ENCODE data around the gene ILKAP.

DNA sequence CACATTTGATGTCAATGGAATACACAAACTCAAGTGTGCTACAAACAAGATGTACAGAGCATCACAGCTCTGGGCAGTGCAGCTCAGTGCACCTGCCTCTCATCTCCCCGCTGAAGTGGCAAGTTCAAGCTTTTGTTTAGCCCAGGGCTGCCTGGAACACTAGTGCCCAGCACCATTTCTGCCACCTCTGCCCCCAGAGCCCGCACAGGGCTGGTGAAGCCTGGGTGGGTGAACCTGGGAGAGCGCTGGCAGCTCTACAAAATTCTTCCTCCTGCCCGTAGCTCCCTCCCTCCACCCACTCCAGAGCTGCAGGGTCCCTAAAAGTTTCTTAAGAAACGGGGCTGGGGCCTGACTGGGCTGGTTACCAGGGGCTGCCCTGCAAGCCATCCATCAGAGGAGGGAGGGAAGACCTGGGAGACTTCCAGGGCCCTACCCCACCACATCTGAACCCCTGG is 34.8 kb upstream of the ILKAP start:
- TF ChIP-seq, protein P1, sequence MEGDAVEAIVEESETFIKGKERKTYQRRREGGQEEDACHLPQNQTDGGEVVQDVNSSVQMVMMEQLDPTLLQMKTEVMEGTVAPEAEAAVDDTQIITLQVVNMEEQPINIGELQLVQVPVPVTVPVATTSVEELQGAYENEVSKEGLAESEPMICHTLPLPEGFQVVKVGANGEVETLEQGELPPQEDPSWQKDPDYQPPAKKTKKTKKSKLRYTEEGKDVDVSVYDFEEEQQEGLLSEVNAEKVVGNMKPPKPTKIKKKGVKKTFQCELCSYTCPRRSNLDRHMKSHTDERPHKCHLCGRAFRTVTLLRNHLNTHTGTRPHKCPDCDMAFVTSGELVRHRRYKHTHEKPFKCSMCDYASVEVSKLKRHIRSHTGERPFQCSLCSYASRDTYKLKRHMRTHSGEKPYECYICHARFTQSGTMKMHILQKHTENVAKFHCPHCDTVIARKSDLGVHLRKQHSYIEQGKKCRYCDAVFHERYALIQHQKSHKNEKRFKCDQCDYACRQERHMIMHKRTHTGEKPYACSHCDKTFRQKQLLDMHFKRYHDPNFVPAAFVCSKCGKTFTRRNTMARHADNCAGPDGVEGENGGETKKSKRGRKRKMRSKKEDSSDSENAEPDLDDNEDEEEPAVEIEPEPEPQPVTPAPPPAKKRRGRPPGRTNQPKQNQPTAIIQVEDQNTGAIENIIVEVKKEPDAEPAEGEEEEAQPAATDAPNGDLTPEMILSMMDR (IDR thresholded peaks at IDR 0.05): no peak
- TF ChIP-seq POLR2AphosphoS5 (IDR thresholded peaks at IDR 0.05; ENCODE audit: low read depth, low read length) (no peak), TCF7L2 (IDR thresholded peaks at IDR 0.05; ENCODE audit: low read depth, low read length) (no peak), SIN3A (IDR thresholded peaks at IDR 0.05; ENCODE audit: borderline replicate concordance, insufficient read depth, low read depth, low read length) (no peak)
- TF ChIP-seq, protein P2, sequence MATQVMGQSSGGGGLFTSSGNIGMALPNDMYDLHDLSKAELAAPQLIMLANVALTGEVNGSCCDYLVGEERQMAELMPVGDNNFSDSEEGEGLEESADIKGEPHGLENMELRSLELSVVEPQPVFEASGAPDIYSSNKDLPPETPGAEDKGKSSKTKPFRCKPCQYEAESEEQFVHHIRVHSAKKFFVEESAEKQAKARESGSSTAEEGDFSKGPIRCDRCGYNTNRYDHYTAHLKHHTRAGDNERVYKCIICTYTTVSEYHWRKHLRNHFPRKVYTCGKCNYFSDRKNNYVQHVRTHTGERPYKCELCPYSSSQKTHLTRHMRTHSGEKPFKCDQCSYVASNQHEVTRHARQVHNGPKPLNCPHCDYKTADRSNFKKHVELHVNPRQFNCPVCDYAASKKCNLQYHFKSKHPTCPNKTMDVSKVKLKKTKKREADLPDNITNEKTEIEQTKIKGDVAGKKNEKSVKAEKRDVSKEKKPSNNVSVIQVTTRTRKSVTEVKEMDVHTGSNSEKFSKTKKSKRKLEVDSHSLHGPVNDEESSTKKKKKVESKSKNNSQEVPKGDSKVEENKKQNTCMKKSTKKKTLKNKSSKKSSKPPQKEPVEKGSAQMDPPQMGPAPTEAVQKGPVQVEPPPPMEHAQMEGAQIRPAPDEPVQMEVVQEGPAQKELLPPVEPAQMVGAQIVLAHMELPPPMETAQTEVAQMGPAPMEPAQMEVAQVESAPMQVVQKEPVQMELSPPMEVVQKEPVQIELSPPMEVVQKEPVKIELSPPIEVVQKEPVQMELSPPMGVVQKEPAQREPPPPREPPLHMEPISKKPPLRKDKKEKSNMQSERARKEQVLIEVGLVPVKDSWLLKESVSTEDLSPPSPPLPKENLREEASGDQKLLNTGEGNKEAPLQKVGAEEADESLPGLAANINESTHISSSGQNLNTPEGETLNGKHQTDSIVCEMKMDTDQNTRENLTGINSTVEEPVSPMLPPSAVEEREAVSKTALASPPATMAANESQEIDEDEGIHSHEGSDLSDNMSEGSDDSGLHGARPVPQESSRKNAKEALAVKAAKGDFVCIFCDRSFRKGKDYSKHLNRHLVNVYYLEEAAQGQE (IDR thresholded peaks at IDR 0.05; ENCODE audit: insufficient read depth in 1 of 2, low read depth in 2 of 2, low read length in 1 of 2): no peak

All from Panc1 (cell line).